Stimulated activated CD4-positive, alpha-beta T cell treated with anti-CD3 and anti-CD28 coated beads, Interleukin-4, amount 100 ng/mL, for 48 hours (primary cell): ENCODE data around the gene PARN.
A peak's percentile ranks its signal among the peaks of the same experiment; 100 is the strongest.

Source experiments
- DNase-seq, 2 donors: peaks; one replicate each; pipeline ENCODE4 v3.0.0-alpha.2; 2020; ENCODE audit warnings: low read depth in 2 of 2

The PARN gene

GRCh38 chr16:14529010-14529669 lies 100.9 kb downstream of the PARN start:
- peak; percentile 23 to 28 for DNase-seq

DNA sequence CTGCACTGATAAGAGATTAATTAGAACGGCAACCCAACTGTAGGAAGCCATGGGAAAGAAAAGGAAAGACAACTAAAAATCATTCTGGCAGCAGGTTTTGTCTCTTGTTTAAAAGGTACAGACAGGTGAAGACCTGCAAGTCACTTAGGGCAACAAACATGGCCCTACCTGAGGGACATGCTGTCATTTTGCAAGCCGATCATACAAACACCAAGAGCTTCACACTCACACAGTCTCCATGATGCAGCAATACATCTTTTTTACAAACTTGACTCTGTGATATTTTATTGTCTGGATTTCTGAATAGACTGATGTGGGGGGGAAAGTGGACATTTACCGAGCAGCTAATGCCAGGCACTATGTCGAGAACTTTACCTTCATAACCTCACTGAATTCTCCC lies 101.8 kb downstream of the PARN start:
- DNase-seq = no peak

GRCh38 chr16:14527411-14528044 lies 102.5 kb downstream of the PARN start:
- no peak for DNase-seq

GRCh38 chr16:14525596-14525995 lies 104.5 kb downstream of the PARN start:
- DNase-seq = no peak

DNA sequence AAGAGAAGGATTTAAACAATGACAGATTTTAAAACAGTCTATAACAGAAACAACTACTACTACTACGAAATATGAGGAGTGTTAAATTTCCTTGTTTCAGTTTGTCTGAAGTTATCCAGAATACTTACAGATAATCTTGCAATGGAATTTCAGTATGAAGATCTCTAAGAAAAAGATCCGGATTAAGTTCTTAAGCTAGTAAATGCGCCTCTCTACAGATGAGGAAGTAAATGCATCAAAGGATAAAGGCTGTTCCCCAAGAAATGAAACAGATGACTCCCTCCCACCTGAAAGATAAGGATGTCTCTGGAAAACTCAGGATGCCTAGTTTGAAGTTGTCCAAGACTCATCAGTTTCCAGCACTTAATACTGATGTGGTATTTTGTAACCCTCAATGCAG lies 105.1 kb downstream of the PARN start:
- DNase-seq = no peak

DNA sequence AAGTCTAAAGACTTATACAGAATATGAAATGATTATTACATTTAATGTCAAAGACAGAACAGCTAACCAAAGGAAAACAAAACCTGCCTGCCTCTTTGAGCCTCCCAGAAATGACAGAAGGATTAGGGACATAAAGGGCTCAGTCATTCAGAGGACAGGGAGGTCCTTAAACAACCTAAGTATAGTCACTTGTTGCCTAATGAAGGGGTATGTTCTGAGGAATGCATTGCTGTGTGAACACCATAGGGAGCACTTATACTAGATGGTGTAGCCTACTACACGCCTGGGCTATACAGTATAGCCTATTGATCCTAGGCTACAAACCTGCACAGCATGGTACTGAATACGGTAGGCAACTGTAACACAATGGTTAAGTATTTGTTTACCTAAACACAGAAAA lies 106.4 kb downstream of the PARN start:
- no peak for DNase-seq

GRCh38 chr16:14522671-14523070 lies 107.4 kb downstream of the PARN start:
- DNase-seq = no peak

DNA sequence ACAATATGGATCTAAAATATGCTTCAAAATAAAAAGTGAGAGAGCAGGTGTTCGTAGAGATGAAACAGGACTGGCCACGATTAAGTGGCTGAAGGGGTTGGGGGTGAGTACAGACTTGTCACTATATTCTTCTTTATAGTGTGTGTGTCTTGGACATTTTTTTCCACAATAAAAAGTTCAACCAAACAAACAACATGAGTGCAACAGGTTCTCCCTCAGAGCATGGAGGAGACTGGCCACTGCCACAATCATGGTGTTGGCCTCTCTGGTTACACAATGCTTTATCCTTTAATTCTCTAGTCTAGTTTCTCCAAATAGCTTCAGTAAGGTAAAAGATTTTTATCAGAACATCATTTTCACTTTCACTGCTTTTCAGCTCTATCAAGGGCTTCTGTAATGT lies 109.3 kb downstream of the PARN start:
- no peak for DNase-seq

DNA sequence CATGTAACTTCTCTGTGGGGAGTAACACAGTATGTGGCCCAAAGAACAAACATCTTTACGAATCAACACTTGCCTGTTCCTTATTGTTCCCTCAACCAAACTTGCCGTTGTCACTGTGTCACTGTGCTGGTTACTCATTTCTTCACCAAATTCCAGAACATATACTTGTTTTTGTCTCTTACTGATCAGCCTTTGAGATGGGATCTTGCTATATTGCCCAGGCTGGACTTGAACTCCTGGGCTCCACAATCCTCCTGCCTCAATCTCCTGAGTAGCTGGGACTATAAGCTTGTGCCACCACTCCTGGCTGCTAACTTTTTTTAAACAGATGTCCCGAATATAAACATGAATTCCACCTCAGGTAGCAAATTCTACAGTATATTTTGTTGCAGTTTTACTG lies 115.1 kb downstream of the PARN start:
- DNase-seq = no peak

DNA sequence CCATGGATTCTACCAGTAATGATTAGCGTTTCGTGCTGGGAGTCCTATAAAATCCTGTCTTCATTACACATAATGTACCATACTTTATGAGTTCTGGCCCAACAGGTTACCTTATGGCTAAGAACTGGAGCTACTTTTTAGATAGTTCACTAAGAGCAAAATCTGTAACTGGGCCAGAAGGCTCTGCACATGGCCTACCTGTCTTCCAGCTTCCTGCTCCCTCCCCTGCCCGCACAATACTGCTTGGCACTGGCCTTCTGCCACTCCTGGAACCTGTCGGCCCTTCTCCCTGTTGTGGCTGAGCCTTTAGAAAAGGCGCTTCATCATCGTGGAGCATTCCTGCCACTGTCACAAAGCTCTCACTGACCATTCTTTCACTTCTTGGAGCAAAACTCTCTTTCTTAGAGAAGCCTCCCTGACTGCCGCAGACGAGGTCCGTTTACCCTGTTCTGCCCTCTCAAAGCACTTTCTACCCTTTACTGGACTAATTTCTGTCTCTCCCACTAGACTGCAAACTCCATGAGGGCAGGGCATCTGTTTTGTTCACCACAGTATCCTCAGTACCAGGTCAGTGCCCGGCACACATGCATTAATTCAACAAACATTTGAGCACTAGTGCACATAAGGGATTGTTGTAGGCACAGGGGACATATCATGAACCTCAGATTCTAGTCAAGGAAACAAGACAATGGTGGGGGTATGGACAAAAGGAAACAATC lies 116.5 kb downstream of the PARN start:
- DNase-seq = no peak

DNA sequence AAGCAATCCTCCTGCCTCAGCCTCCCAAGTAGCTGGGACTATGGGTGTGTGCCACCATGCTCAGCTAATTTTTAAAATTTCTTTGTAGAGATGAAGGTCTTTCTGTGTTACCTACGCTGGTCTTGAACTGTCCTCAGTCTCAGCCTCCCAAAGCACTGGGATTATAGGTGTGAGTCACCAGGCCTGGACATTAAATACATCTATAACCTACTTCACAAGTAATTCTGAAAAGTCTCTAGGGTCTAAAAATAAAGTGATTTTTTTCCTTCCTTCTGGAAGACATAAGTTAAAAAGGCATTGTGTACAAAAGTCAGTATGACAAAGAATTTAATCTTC lies 118.3 kb downstream of the PARN start:
- no peak for DNase-seq

DNA sequence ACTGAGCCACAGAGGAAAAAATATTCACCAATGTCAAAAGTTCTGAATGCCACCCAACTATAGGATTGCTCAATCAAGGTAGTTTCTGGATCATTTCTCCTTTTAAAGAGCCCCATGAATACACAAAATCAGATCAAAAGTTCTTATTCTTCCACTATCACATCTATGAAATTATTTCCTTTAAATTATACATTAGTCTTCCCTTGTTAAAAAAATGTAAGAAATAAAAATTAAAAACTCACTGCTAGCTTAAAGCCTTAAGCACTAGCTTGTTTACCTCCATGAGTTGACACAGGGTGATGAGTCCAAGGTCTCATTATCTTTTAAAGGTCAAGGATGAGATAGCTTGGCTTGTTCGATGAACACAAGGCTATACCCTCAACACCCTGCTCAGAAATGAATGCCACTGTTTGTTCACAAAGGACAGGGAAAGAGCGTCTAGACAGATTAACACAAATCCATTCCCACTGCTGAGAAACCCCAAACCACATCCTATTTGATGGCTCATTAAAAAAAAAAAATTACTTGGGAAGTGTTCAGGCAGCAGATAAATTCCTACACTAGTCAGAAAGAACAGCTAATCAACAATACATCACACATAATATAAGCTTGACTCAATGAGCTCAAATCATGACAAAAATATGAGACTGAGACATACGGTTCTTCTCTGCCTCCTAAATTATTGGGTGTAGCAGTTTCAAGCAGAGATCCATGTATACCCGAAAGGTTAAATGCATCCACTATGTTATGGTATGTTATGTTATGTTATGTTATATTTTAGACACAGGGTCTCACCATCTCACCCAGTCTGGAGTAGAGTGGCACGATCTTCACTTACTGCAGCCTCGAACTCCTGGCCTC lies 118.9 kb downstream of the PARN start:
- DNase-seq = no peak

GRCh38 chr16:14510581-14510938 lies 119.5 kb downstream of the PARN start:
- DNase-seq = no peak

DNA sequence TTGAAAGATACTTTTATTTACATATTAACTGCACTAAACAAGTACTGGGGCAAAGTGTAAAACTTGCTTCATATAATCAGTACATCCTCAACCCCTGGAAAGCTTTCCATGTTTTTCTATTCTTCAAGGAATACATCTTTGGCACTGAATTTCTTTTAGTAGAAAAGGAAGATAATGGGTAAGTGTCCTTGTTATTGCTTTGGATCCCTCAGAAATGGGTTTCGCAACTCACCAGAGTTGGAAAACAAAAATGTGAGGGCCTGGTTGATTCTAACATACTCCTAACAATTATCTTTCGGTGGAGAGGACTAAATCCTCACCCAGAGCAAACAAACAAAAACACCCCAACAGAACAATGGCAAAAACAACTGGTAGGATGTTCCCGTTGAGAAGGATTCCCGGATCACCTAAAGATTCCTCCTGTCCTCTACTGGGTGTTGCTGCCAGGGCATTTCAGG lies 120.4 kb downstream of the PARN start:
- DNase-seq = no peak

DNA sequence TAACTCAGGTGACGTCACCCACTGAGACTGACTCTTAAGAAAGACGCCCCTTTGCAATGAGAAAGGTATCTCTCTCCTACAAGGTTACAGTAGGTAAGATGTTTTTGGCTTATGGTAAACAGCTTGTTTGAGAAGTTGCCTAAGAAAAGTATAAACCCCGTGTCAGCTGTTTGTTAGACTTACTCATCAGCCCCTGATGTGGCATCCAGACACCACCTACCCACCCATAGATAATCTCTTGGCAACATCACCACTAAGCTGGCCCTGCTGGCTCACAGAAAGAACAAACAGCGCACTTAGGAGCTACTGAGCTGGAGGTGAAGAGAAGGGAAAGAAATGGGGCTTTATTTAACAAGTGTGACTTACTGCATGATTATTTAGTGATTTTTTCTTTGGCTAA lies 121.0 kb downstream of the PARN start:
- no peak for DNase-seq

GRCh38 chr16:14505846-14506245 lies 124.2 kb downstream of the PARN start:
- no peak for DNase-seq

- DNase-seq = no peak
Observed at GRCh38 chr16:14502932-14503741, 126.9 kb downstream of the PARN start.

GRCh38 chr16:14502256-14502875 lies 127.7 kb downstream of the PARN start:
- DNase-seq = no peak

DNA sequence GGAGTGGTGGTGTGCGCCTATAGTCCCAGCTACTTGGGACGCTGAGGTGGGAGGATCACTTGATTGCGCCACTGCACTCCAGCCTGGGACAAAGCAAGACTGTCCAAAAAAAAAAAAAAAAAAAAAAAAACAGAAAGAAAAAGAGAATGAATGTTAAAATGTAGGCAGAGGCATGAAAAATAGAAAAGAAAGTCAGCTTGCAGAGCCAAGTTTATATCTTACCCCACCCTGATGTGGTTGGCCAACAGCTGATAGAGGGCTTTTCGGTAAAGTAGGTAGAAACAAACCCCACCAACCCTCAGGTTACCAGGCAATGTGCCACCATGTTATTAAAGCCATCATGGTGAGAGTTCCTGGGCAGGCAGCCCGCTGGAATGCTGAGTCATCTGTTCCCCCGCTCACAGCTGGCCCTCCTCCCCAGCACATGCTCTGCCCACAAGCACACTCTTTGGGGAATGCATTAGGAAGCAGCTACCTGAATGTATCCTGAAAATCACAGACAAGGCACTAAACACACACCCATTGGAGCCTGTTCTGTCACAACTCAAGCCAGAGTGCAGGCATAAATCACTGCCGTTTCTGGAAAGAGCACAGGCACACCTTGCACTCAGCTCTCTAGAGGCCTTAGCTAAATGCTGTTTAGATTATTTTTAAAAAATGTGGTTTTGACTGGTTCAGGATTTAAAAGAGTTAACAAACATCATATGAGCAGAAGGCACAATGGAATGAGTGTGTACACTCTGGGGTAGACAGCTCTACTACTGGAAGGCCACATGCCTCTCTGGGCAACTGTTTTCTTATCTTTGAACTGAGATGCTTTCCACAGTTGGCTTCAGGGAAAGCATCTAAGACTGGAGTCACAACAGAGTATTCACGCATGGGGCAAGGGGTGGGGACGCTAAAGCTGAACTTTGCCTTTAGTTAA lies 128.5 kb downstream of the PARN start:
- no peak for DNase-seq

DNA sequence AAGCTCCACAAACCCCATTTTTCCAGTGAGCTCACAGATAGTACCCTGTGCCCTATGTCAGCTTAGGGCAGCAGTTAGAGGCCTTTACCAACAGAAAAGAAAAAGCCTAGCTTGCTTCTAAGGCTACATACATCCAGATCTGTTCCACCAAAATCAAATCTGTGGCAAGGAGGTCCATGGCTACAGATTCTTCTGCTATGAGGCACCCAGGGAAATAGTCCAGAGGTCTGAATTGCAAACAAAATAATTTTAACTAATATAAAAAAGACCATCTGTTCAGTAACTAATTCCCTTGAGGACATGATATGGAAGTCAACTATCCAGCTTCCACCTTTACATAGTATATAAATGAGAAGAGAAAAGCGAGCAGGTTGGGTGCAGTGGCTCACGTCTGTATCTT lies 129.3 kb downstream of the PARN start:
- no peak for DNase-seq
